Skeletal muscle tissue (tissue), 4 donors: ENCODE measurements around the gene PNPLA2. TPM values are rescaled to one million over a fixed set of nuclear protein-coding genes. Genes with fewer than 3 reads are reported as not detected.

ENCODE experiments used
- H3K27ac ChIP-seq: one replicate; pipeline ENCODE4 v1.7.0; 2013; ENCODE audit warnings: mild to moderate bottlenecking, low read depth, low read length, inconsistent platforms
- H3K27me3 ChIP-seq, 3 donors: one replicate each; pipeline ENCODE4 v1.7.0; 2013; ENCODE audit warnings: low read length in 3 of 3; ENCODE audit not compliant: control insufficient read depth in 3 of 3, insufficient read depth in 3 of 3
- H3K36me3 ChIP-seq, 3 donors: one replicate each; pipeline ENCODE4 v1.7.0; 2013; ENCODE audit warnings: low read length in 3 of 3; ENCODE audit not compliant: control insufficient read depth in 3 of 3, insufficient read depth in 3 of 3
- H3K4me1 ChIP-seq, 3 donors: one replicate each; pipeline ENCODE4 v1.7.0; 2013; ENCODE audit warnings: low read length in 3 of 3, mild to moderate bottlenecking in 3 of 3; ENCODE audit not compliant: control insufficient read depth in 3 of 3, insufficient read depth in 3 of 3
- H3K4me3 ChIP-seq, 3 donors: one replicate each; pipeline ENCODE4 v1.7.0; 2013; ENCODE audit warnings: low read length in 3 of 3
- H3K9ac ChIP-seq, 3 donors: one replicate each; pipeline ENCODE4 v1.7.0; 2013; ENCODE audit warnings: low read length in 3 of 3, mild to moderate bottlenecking in 3 of 3, moderate library complexity in 2 of 3, low read depth in 1 of 3
- H3K9me3 ChIP-seq, 3 donors: one replicate each; pipeline ENCODE4 v1.7.0; 2013; ENCODE audit warnings: low read length in 3 of 3; ENCODE audit not compliant: control insufficient read depth in 3 of 3
- total RNA-seq: library from RNA; depleted of rRNA; stranded (reverse); fragments of >200 nt; gene quantifications from one replicate; pipeline ENCODE4 v1.2.3, GENCODE V29; 2014
- donor health status: Osteomylitis.

Gene PNPLA2
- total RNA-seq, 1 donor from 2014 or later: 13.6 TPM

DNA sequence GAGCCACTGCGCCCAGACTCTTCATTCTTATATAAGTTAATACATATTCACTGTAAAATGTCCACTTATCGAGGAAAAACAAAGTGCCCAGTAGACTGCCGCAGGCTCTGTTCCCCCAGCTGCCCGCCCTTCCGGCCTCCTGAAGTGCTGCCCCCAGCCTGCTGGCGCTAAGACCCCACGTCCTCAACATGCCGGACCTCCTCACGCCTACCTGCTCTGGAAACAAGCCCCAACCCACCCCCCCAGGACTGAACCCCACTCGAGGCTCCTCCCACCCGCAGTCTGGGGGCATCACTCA is 42.5 kb upstream of the PNPLA2 start:
- H3K27ac ChIP-seq: no peak overlapping the region
- H3K4me1 ChIP-seq: peaks cover 20 to 27% (median 23%) of the 10 kb centered on the region in 3 donors
- peaks cover 13 to 25% (median 13%) of the 10 kb centered on the region in 3 donors for H3K36me3 ChIP-seq

DNA sequence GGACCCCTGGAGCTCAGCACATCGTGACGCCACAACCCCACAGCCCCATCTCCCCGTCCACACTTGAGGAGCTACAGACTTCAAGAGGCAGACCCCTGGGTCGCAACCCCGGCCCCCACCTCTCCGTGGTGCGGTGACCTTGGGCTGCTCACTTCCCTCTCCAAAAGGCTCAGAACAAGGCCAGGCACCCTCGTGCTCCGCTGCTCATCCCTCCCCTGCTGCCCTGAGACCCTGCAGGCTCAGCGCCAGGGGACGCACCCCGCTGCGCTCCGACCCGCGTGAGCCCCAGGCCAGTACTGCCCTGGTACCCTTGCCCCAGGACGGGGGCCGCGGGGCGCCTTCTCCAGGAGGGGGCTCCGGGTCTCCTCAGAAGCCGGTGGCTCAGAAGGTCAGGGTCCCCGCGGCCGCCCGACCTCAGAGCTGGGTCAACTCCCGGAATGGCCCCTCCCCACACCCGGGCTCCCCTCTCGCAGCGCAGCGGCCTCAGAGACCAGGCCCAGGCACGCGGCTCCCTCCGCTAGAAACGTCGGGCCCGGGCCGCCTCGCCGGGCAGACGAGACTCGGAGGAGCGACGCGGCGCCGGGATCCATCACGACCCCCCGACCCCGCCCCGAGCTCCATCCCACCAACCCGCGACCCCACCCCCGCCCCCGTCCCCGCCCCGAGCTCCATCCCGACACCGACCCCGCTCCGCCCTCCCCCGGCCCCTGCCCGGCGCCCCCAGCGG is 42.0 kb upstream of the PNPLA2 start:
- peaks cover 10 to 22% (median 10%) of the 10 kb centered on the region in 3 donors for H3K36me3 ChIP-seq
- no peaks in the 10 kb centered on the region for H3K9me3 ChIP-seq
- no peak overlapping the region for H3K27ac ChIP-seq
- peaks cover 20 to 27% (median 23%) of the 10 kb centered on the region in 3 donors for H3K4me1 ChIP-seq
- no peaks in the 10 kb centered on the region for H3K27me3 ChIP-seq
- peak overlapping the region; percentile 75 to 87 (median 86) for H3K4me3 ChIP-seq
- H3K9ac ChIP-seq: peak overlapping the region; percentile 82 to 90 (median 83)

More for the DNA sequence above, 42.5 kb upstream of the PNPLA2 start:
- peak overlapping the region; percentile 68 to 85 (median 83) for H3K9ac ChIP-seq
- peak overlapping the region; percentile 75 to 86 (median 78) for H3K4me3 ChIP-seq
- no peaks in the 10 kb centered on the region for H3K9me3 ChIP-seq
- H3K27me3 ChIP-seq: no peaks in the 10 kb centered on the region

GRCh38 chr11:777288-778255 is 41.1 kb upstream of the PNPLA2 start, which contains the start of gene GATD1:
TSS of gene GATD1 (minus strand) at chr11:777487. CDS start at chr11:777462, 25 bp downstream.
- peaks cover 22 to 31% (median 24%) of the 10 kb centered on the region in 3 donors for H3K4me1 ChIP-seq
- peak within 1 kb of the TSS; percentile 25 for H3K27ac ChIP-seq
- peaks cover 10 to 18% (median 10%) of the 10 kb centered on the region in 3 donors for H3K36me3 ChIP-seq
- peak within 1 kb of the TSS; percentile 75 to 87 (median 86) for H3K4me3 ChIP-seq
- H3K9ac ChIP-seq: peak within 1 kb of the TSS; percentile 82 to 90 (median 83)
- H3K27me3 ChIP-seq: no peaks in the 10 kb centered on the region
- H3K9me3 ChIP-seq: no peaks in the 10 kb centered on the region

DNA sequence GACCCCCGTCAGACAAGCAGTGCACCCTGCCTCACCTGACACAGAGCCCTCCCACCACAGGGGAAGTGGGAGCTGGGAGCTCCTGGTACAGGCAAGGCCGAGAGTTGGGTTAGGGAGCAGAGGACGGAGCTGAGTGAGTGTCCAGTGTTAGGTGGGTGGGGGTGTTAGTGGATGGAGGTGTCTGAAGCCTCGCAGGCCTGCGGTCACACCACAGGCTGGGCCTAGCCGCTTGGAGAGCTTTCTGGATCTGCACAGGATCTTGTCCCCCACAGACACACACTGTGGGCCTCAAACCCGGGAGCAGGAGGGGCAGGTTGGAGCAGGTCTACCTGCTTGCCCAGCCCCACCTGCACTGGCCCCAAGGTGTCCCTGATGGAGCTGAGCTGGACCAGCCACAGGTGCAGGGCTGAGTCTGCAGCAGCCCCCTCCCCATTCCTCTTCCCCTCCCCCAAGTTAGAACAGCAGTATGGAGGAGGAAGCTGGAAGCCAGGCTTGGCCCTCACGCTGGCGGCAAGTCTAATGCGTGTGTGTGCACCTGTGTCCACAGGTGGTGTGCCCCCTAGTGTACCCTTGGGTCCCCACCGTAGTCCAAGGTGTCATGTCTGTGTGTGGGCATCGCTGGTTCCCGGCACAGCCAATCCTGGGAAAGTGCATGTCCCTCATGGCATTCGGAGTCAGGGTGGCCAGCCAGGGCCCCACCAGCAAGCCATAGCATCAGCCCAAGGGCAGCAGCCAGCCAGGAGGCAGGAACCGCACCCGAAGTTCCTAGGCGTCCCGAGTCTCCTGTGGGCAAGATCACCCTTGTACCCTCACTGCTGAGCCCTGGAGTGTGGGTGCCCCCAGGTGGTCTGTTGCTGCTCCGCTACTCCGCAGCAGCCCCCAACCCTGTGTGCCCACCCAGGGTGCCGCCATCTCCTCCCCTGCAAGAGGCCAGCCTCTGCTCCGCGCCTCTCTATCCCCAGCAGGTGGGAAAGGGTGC is 39.4 kb upstream of the PNPLA2 start:
- no peaks in the 10 kb centered on the region for H3K27me3 ChIP-seq
- H3K4me1 ChIP-seq: peaks cover 36 to 42% (median 37%) of the 10 kb centered on the region in 3 donors
- no peak overlapping the region for H3K27ac ChIP-seq
- no peak overlapping the region for H3K4me3 ChIP-seq
- peaks cover 8 to 10% (median 10%) of the 10 kb centered on the region in 3 donors for H3K36me3 ChIP-seq
- no peaks in the 10 kb centered on the region for H3K9me3 ChIP-seq
- H3K9ac ChIP-seq: no peak overlapping the region

DNA sequence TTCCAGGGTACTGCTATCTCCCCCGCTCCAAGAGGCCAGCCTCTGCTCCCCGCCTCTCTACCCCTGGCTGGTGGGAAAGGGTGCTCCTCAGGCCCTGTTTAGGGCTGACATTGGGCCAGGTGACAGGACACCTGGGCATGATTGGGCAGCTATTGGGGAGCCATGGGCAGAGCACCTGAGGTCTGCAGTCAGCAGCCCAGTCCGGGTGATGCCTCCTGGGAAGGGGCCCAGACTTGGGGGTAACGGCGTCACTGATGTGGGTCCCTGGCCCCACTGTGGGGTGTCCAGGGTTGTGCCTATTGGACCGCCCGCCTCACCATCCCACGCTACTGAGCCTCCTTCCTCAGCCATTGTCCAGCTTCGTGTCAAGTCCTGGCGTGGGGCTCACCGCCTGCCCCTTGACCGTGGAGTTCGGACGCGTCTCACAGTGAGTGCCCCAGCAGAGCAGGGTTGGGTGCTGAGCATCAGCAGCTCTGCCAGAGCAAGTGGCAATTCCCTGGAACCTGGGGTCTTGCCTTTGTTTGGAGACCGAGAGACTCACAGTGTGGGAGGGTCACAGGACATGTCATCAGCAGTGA is 38.7 kb upstream of the PNPLA2 start:
- no peak overlapping the region for H3K27ac ChIP-seq
- H3K4me1 ChIP-seq: peaks cover 34 to 39% (median 35%) of the 10 kb centered on the region in 3 donors
- no peak overlapping the region for H3K4me3 ChIP-seq
- H3K36me3 ChIP-seq: peaks cover 8 to 10% (median 10%) of the 10 kb centered on the region in 3 donors
- H3K27me3 ChIP-seq: no peaks in the 10 kb centered on the region
- no peak overlapping the region for H3K9ac ChIP-seq
- H3K9me3 ChIP-seq: no peaks in the 10 kb centered on the region

DNA sequence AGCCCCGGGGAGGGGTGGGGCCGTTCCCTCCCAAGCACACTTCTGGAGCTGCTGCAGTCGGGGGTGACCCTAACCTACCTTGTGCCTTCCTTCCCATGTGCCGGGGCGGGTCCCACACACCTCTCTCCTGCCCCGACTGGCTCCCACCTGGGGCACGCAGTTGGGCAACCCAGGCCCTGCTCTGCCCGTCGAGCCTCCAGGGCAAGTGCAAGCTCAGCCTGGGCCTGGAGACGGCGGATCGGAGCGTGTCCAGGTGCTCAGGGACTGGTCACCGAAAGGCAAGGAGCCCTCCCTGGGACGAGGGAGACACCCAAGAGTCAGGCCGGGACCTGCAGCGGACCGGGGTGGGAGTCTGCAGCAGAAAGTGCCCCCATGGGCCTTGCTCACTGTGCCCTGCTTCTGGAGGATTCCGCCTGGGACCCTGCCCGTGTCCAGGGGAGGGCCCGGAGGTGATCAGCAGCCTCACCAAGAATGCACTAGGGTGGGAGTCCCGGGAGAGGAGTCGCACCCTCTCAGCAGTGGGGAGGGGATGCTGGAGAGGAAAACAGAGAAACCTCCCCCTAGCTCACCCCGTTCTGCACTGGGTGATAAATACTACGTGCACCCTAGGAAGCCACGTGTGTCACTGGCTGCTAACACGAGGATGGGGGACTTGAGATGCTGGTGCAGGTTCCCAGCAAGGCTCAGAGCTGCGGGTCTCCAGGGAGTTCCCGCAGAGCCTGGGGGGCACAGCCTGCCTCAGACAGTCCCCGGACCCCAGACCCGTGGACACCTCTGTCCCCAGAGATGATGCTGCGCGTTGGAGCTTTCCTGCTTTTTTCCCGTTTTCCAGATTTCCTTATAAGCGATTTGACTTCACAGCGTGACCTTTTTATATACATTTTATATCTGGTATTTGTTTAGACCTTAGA is 36.2 kb upstream of the PNPLA2 start:
- Histone ChIP-seq H3K4me3 (no peak overlapping the region), H3K9ac (peak overlapping the region in 1 of 3 donors; percentile 62), H3K27me3 (peaks cover 5 to 8% (median 7%) of the 10 kb centered on the region in 3 donors), H3K9me3 (no peaks in the 10 kb centered on the region), H3K27ac (no peak overlapping the region), H3K36me3 (peaks cover 8 to 10% (median 10%) of the 10 kb centered on the region in 3 donors), H3K4me1 (peaks cover 21 to 26% (median 21%) of the 10 kb centered on the region in 3 donors)

DNA sequence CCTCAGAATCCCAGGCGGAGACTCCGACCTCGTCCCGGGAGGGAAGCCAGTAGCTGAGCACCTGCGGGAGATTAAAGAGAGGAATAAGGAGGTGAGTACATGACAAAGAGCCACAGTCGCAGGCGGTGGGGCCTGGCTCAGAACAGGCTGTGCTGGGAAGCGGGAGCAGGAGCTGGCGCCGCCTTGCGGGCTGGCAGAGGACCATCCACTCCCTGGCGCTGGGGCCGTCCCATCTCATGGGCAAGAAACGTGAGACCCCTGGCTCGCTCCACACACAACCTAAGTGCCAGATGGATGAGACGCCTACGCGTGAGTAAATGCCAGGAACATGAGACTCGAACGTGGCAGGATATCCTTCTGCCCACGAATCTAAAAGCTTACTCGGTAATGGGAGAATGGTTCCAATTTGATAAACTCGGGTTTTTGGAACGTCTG is 35.1 kb upstream of the PNPLA2 start:
- Histone ChIP-seq H3K27ac (peak overlapping the region; percentile 54), H3K9me3 (no peaks in the 10 kb centered on the region), H3K4me3 (peak overlapping the region; percentile 15 to 47 (median 46)), H3K4me1 (peaks cover 16 to 19% (median 16%) of the 10 kb centered on the region in 3 donors), H3K27me3 (peaks cover 13 to 16% (median 14%) of the 10 kb centered on the region in 3 donors), H3K36me3 (peaks cover 8 to 10% (median 10%) of the 10 kb centered on the region in 3 donors), H3K9ac (peak overlapping the region; percentile 47 to 62 (median 56))

DNA sequence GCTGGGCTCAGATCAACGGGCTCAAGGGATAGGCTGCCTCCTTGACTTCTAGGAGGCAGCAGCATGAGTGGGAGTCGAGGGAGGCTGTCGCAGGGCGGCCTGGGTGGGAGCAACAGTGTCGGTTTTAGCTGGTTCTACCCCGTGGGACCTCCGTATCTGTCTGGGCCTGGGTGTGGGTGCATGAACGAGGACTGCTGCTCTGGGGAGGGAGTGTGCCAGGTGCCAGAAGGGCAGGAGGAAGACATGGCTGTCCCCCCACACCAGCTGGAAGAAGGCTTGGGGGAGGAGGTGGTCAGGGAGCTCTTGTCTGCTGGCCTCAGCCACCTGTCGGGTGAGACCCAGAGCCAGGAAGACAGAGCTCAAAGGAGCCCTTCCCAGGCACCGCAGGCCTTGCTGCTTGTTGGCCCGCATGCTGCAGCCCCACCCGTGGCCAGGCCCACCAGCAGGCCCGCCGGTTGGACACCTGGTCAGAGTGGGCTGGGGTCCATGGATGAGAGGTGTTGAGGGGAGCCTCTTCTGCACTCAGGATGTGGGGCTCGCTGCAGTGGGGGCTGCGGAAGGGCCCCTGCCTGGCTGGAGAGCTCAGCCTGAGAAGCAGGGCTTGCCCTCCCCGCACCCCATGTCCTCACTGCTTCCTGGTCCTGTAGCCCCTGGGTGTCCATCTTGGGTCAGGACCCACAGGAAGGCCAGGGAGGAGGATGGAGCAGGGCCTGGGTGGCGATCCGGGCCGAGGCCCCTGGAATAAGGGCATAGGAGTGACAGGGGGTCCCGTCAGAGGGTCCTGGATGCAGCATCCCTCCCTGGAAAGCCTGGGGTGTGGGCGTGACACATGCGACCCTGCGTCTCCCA is 32.3 kb upstream of the PNPLA2 start:
- peaks cover 14 to 22% (median 16%) of the 10 kb centered on the region in 3 donors for H3K4me1 ChIP-seq
- H3K27ac ChIP-seq: no peak overlapping the region
- peaks cover 30 to 36% (median 34%) of the 10 kb centered on the region in 3 donors for H3K27me3 ChIP-seq
- H3K9ac ChIP-seq: no peak overlapping the region
- H3K9me3 ChIP-seq: no peaks in the 10 kb centered on the region
- H3K36me3 ChIP-seq: no peaks in the 10 kb centered on the region
- H3K4me3 ChIP-seq: no peak overlapping the region
